HG03025 (cell line): ENCODE data around the gene TRIM44.
"Not testable (repeated sequence)": the region's sequence is repeated elsewhere in the genome, so short reads cannot be mapped to it uniquely, and the experiment has no call there.

Source experiments
- ATAC-seq: cut with Tn5 transposase; IDR thresholded peaks from one replicate; pipeline ENCODE4 v1.9.1; 2021; ENCODE audit warnings: mild to moderate bottlenecking, moderate library complexity; ENCODE audit not compliant: unreplicated experiment, low FRiP score

Gene TRIM44

DNA sequence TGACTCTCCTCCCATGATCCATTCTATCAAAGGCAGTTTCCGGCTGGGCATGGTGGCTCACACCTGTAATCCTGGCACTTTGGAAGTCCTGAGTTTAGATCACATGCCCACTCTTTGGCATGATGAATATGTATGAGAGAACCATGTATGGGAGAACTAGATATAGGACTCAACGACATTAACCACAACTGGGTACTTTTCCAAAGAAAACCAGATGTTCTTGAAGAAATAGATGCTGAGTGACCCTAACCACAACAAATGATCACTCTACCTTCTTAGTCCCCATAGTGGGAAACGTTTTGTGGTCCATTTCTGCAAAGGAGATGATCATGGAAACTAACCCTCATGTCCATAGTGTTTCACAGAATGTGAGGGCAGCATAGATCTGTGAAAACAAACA, 30.7 kb upstream of the TRIM44 start:
- no peak for ATAC-seq

DNA sequence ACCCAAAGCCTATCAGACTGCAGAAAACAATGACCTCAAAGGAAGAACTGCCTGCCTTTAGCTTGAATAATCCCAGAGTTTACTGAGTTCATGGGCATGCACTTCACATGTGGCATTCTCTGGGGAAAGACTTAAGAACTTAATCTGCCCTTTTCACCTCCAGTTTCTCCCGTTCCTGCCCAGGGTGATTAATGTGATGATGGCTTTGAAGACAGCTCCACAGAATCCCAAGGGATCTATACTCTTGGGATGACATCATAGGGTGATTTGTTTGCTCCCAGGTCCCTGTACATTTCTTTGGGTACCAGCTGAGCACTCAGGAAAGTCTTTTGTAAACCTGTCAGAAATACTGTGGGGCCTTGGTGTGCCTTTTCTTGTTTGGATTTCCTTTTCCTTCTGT, 30.3 kb upstream of the TRIM44 start:
- no peak for ATAC-seq

DNA sequence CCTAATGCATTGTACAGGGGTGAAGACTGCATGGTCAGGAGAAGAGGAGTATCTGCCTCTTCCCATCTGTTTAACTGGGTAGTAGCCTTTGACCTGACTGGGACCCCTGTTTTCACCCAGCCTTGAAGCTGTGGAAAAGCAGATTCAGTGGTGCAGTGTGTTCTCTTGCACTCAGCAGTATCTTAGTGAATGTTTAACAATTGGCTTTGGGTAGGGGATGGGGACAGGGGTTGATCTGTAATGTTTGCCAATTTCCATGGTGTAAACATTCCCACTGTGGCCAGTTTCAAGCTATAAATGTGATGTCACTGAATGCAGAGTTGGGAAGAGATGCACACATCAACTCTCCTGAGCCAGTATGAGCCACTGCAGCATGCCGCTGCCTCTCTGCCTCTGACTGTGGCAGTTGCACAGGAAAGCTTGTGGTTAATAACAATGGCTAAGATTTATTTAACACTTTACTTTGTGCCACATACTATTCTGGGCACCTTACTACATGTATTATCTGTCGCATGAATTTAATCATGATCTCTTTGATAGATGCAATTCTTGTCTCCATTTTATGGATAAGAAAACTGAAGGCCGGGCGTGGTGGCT, 28.6 kb upstream of the TRIM44 start:
- no peak for ATAC-seq

DNA sequence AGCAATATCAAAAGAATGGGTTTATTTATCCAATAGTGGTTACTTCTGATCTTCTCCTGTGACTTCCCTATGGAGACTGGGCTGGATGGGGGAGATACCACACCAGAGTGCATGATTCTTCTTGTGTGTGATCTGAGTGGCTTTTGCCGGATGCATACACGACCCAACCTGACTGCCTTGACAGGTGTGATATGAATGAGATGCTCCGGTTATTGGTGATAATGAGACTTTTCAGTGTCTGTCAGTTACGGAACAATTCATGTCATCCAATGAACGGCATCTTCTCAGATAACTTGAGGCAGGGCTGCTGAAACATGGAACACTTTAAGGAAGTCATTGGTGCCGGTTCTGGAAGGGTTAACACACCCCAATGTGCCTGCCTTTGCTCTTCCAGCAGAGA, 26.6 kb upstream of the TRIM44 start:
- ATAC-seq = no peak

DNA sequence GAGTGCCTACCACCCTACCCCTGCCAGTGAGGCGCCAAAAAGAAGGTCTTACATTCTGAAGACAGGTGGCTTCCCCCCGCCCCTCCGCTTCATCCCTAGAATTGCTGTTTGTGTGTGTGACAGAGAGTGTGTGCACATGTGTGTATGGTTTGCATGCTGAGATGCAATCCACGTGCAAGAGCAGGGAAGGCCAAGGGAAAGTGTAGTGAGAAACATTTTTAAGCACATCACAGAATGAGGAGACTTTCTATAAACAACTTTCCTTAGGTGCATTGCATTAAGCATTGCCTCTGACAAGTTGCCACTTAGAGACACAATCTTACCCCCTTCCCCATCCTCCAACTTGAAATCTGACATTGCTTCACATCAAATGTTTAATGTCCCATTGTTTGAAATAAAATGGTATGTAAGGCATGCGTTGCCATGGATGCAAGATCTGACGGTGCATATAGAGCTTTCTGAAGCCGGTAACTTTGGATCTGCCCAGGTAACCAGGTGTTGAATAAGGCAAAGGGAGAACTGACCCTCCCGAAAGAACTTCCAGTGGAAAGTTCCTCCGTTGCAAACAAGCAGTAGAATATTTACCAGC, 22.9 kb upstream of the TRIM44 start:
- no peak for ATAC-seq

DNA sequence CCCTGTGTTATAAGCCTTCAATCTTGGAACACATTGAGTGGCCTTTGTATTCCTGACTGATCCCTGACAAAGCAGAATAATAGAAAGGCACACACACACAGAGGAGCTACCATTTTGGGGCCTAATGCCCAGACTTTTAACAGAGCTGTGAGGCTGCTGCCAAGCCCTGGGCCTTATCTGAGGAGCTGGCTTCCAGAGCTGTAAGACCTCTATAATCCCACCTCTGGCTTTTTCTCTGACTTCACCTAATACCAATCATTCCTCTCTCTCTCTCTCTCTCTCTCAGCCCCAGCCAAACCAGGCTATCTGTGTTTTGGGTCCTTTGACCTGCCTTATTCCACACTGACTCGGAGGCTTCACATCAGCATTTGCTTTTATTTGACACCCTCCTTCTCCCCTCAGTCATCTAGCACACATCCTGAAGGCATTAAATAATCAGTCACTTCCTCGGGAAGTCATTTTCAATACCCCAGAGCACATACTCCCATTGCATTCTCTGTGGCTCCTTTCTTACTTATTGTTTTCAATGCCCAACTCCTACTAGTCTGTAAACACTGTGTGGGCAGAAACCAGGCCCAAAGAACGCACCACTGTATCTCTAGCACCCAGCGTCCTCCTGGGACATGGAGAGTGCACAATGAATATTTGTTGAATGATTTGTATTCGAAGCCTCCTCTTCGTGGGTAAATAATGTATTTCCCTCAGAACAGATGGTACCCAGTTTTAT, 21.2 kb upstream of the TRIM44 start:
- ATAC-seq = no peak

DNA sequence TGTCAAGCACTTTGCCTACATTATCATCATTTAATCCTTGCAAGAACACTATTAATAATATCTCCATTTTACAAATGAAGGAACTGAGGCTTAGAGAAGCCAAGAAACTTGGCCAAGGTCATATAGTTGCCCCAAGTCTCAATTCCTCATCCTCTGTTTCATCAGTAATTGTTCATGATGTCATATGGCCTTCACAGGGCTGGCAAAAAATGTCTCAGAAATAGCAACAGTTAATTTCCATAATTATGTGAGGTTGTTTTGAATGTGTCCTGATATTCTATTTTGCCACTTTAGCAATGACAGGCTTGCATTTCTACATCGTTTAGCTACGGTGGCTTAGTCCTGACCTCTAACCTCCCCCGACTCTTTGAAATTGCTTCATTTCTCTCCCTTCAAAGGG, 20.6 kb upstream of the TRIM44 start:
- ATAC-seq = no peak

DNA sequence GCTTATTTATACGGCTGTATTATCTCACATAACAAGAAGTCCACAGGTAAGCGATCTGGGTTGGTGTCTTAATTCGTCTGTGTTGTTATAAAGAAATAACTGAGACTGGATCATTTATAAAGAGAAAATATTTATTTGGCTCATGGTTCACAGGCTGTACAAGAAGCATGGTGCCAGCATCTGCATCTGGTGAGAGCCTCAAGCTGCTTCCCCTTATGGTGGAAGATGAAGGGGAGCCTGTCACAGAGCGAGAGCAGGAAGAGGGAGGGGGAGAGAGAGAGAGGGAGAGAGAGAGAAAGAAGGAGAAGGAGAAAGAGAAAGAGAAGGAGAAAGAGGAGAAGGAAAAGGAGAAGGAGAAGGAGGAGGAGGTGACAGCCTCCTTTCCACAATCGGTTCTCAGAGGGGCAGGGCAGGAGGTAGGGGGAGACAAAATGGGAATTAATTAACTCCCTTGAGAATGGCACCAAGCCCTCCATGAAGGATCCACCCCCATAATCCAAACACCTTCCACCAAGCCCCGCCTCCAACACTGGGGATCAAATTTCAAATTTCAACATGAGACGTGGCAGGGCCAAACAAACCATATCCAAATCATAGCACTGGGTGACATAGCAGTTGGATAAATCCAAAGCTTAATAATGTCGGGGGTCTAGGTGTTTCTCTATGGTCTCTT, 15.0 kb upstream of the TRIM44 start:
- ATAC-seq = no peak

DNA sequence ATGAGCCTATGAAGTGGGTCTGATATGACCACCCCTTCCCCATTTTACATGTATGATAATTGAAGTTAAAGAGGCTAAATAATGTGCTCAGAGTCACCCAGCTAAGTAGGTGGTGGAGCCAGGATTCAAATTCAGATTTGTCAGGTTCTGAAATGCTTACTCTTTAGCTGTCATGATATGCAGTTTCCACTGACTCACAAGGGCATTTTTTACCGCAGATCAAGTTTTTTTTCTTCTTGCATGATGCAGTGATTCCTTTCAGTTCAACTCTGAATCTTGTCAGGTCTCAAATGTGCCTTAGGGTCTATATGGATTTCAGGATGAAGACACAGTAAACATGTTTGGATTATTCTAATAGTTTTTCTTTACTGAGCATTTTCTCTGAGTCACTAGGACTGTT, 12.6 kb upstream of the TRIM44 start:
- no peak for ATAC-seq

DNA sequence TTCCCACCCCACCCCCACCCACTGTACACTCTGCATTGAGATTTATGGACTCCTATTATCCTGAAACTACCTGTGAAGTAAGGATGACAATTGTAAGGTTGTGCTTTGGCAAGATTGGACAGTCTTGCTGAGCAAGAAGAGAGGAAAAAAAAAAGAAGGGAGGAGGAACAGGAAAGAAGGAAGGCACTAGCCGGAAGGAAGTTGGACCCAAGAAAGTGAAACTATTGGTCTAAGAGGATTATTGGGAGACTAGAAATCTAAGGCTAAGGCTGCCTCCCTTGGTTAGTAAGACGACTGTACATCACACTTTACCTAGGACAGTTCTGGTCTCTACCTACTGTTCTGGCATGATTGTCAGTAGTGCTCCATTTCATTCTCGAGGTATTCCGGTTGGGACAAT, 12.1 kb upstream of the TRIM44 start:
- no peak for ATAC-seq

DNA sequence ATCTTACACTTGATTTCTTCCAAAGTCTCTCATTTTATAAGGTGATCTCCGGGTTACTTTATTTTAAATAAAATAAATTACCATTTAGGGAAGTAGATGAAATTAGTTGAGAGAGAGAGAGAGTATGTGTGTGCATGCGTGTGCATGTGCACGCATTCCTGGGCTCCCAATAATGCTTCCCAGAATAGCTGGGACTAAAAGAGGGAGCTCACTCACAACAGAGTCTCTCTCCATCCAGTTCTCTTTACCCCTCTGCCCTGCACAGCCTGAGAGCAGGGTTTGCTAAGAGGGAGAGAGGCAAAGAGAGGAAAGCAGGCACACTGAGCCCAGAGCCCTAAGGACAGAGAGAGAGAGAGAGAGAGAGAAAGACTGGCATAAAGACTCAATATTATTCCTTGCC, 11.3 kb upstream of the TRIM44 start:
- no peak for ATAC-seq

DNA sequence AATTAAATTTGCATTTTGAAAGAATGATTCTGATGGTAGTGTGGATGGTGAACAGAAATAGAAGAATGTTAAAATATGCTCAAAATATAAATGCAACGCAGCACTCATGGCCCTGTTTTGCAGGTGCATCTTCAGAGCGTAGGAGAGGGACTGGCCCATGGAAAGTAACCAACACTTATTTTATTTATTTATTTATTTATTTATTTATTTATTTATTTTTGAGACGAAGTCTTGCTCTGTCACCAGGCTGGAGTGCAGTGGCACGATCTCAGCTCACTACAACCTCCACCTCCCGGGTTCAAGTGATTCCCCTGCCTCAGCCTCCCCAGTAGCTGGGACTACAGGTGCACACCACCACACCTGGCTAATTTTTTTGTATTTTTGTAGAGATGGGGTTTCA, 9.8 kb upstream of the TRIM44 start:
- ATAC-seq = not testable (repeated sequence)

DNA sequence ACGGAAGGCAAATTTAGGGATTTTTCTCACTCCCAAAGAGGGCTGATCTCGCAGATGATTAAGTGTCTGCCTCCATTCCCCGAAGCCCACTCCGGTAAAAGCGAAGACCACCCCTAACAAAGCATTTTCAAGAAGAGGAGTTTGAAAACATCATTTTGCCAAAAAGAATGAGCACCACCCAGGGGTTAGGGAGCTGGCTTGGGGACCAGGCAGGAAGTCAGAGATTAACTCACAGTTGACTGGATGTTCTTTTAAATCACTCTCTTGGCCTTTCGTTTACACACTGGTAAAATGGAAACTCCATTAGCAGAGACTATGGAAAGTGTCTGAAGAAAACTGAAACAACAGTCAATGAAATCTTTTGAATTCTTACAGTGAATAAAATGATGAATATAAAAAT, 7.9 kb upstream of the TRIM44 start:
- ATAC-seq = no peak

DNA sequence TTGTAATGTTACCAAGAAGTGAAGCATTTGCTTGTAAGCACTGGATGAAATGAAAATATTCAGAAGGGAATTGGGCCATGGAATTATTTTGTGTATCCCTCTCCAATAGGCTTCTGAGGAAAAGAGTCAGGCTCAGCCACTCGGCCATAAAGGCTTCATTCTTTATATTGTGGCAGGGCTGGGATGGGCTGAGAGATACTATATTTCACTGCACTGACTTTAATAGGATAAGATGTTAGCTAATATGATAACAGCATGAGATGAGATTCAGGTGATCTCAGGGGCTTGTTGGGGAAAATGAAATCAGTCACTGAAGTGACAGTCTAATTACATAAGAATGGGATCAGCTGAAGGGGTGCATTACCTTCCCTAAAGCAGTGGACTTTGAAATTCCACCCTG, 7.3 kb upstream of the TRIM44 start:
- ATAC-seq = no peak

DNA sequence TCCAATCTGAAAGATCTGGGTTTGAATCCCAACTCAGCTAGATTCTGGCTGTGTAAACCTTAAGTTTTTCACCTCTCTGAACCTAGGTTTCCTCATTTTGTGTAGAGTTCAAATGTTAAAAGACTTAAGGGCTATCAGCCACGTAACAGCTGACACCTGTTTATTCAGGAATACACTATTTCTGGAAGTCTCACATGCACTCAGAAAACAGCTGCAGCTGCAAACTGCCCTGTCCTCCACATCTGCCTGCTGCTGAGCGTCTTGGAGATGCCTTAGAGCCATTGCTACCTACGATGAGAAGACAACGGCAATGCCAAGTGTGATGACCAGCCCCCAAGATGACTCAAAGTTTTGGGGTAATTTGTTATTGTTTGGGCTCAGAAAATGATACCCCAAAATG, 6.7 kb upstream of the TRIM44 start:
- ATAC-seq = no peak

DNA sequence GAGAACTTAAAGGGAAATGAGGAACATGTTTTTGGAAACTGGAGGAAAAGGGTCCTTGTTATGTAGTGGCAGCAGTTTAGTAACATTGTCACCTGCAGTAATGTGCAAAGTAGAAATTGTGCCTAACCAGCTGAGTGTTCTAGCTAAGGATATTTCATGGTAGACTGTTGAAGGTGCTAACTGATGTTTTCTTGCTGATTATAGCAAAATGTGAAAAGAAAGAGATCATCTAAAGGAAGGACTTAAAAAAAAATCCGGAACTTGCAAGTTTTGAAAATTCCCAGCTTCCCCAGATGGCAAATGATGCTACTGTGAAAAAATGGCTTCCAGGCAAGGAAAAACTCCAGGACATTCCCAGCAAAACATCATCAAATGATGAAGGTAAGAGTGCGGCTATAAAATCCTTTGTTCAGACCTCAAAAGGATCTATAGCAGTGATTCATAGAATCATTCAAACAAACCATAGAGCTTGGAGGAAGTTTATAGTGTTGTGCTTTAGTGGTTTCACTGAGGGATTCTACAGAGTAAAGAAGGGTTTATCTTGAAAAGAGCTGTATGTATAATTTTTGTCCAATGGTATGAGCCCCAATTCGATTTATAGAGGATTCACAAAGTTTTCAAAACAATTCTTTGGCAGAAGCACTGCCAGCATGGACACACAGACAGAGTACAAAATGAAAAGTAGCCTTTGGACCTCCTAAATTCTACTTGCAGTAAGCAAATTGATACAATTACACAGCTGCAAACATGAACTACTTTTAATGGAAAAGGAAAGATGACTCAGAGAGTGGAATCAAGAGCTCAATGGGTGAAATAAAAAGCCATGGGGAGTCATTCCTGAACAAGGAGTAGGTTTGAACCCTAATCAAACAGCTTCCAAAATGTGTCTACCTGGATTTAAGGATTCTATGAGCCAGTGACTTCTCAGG, 4.3 kb upstream of the TRIM44 start:
- ATAC-seq = no peak

DNA sequence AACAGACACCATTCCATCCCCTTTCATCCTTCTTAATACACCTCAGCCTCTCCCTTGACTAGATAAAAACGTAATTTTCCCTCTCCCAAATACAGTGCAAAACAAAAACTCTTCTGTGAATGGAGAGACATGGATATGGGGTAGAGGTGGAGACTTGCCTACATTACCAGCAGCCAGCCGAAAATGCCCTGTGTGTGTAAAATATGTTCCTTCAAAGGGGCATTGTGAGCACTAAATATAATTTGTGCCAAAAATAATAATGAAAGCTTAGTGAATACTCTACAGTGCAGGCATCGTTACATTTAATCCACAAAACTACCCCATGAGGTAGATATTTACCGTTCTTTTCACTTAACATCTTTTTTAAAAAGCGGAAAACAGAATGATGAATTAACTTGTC, 1.0 kb upstream of the TRIM44 start:
- no peak for ATAC-seq

DNA sequence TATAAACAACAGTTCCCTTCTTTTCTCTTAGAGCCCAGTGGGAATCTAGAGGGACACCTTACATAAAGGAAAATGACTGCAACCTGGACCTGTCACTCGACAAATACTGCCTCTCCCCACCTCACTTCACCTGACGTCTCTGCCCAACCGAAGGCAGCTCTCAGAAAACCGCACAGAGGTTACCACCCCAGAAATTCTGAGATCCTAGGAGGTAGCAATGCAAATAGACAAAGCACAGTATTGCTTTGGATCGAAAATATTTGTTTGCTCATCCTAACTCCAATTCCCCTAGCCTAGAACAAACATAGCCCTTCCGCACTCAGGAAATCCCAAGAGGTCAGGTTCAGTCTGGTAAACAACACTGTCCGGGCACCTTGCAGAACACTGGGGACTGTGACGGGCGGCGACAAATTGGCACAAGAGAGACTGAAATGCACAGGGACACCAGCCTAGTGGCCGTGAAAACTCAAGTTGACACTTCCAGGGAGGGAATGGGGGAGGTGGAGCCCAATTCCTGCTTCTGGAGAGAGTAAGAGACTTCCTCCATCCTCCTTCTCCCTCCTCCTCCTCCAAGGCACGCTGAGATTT, 420 bp upstream of the TRIM44 start:
- ATAC-seq = peak; percentile 47

DNA sequence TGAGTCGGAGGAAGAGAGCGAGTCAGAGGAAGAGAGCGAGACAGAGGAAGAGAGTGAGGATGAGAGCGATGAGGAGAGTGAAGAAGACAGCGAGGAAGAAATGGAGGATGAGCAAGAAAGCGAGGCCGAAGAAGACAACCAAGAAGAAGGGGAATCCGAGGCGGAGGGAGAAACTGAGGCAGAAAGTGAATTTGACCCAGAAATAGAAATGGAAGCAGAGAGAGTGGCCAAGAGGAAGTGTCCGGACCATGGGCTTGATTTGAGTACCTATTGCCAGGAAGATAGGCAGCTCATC, 780 bp downstream of the TRIM44 start:
- no peak for ATAC-seq

DNA sequence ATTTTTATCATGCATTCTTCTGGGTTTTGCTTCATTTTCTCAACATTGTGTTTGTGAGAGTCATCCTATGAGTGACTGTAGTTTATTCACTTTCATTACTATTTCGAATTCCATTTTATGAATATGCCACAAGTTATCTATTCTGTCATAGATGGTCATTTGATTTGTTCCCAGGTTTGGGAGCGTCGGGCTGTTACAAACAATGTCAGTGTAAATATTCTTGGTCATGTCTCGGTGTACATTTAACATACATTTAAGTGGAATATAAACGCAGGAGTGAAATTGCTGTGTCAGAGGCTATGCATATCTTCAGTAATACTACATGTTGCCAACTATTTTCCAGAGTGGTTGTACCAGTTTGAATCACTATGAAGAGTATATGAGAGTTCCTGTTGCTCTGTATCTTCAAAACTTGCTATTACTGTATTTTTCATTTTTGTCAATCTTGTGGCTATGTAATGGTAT, 2.4 kb downstream of the TRIM44 start:
- ATAC-seq = no peak
